Measurements from ENCODE around the gene NR5A1.

The NR5A1 gene

DNA sequence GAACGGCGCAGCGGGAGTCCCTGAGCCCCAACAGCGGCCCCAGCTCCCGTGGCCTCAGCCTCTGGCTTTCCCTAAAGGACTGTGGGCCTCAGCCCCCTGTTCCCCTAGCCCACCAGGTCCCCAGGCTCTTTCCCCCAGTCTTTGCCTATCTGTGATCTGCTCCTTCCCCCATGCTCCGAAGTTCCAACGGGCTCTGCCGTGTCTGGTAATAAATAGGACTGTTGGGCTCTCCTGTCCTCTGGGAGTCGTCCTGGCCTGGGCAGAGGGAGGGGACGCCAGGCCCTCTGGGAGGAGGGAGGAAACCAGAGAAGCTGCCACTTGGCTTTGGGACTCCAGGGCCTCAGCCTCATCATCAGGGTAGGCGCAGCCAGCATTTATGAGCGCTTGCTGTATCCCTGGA, 28.8 kb downstream of the NR5A1 start:
- WGBS (ENCODE audit: insufficient coverage): 96% methylated on average over 10 of the region's 12 CpGs
- DNase-seq: no peak
- Histone ChIP-seq H3K27ac (ENCODE audit: insufficient read depth in 1 of 2, low read depth in 1 of 2, low read length in 2 of 2, poor library complexity in 1 of 2, severe bottlenecking in 2 of 2) (no peak overlapping the region), H3K4me1 (ENCODE audit: control extremely low read depth in 1 of 4, control insufficient read depth in 4 of 4, insufficient read depth in 4 of 4, low read length in 3 of 4) (peaks cover 0 to 22% (median 15%) of the 10 kb centered on the region in 4 experiments), H3K27me3 (replicated peaks in 2 of 5; ENCODE audit: control insufficient read depth in 4 of 5, insufficient read depth in 5 of 5, low read length in 4 of 5) (peaks cover 0 to 30% (median 11%) of the 10 kb centered on the region in 5 experiments), H3K36me3 (ENCODE audit: control insufficient read depth in 4 of 4, insufficient read depth in 4 of 4, low read length in 3 of 4) (no peaks in the 10 kb centered on the region), H3K4me3 (ENCODE audit: control insufficient read depth in 1 of 7, extremely low read depth in 1 of 7, insufficient read depth in 4 of 7, low read depth in 2 of 7, low read length in 6 of 7) (no peak overlapping the region), H3K9me3 (ENCODE audit: control extremely low read depth in 1 of 5, control insufficient read depth in 4 of 5, insufficient read depth in 2 of 5, low read depth in 1 of 5, low read length in 4 of 5) (no peaks in the 10 kb centered on the region)
- ChIA-PET CTCF (interaction anchor here (1.3 kb wide), 2 partner anchors 21 to 30 kb away, joined by 3 to 4 read pairs; no protein-coding TSS in a partner anchor), POLR2A (no interaction called here)

DNA sequence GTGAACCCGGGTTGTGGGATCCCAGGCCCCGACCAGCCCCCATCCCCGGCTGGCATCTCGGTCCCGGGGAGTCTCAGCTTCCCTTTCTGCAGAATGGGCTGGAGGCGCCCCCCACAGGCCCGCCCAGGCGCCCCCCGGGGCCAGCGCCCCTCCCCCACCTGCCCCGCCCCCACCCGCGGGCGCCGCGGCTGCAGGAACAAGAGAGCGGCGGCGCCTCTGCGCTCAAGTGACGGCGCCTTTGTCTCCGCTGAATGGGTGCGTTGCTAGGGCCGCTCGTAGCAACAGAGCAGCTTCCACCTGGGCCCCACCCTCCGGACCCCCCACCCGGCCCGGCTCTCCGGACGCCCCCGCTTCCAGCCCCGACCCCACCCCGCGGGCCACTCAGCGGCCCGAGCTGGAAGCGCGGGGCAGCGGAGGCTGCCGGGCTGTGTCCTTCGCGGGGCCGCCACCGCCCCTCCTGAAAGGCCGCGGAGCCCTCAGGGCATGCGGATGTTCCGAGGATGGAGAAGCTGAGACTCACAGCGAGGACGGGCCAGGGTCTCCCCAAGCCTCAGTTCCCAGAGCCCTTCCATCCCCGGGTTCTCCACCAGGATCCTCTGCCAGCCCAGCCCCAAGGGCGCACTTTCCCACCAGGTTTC, 29.4 kb downstream of the NR5A1 start:
- WGBS (ENCODE audit: insufficient coverage): 23% methylated on average over 36 of the region's 53 CpGs
- DNase-seq: peak in 1 of 3 donors; percentile 24
- ChIA-PET CTCF (interaction anchor here (1.3 kb wide), 2 partner anchors 21 to 30 kb away, joined by 3 to 4 read pairs; no protein-coding TSS in a partner anchor), POLR2A (no interaction called here)
- H3K4me3 ChIP-seq (ENCODE audit: control insufficient read depth in 1 of 7, extremely low read depth in 1 of 7, insufficient read depth in 4 of 7, low read depth in 2 of 7, low read length in 6 of 7): peak overlapping the region in 3 of 7 experiments; percentile 23 to 36 (median 25)
- H3K27ac ChIP-seq (ENCODE audit: insufficient read depth in 1 of 2, low read depth in 1 of 2, low read length in 2 of 2, poor library complexity in 1 of 2, severe bottlenecking in 2 of 2): no peak overlapping the region
- H3K4me1 ChIP-seq (ENCODE audit: control extremely low read depth in 1 of 4, control insufficient read depth in 4 of 4, insufficient read depth in 4 of 4, low read length in 3 of 4): peaks cover 0 to 22% (median 15%) of the 10 kb centered on the region in 4 experiments
- H3K36me3 ChIP-seq (ENCODE audit: control insufficient read depth in 4 of 4, insufficient read depth in 4 of 4, low read length in 3 of 4): no peaks in the 10 kb centered on the region
- H3K9me3 ChIP-seq (ENCODE audit: control extremely low read depth in 1 of 5, control insufficient read depth in 4 of 5, insufficient read depth in 2 of 5, low read depth in 1 of 5, low read length in 4 of 5): no peaks in the 10 kb centered on the region
- peaks cover 0 to 30% (median 11%) of the 10 kb centered on the region in 5 experiments for H3K27me3 ChIP-seq (replicated peaks in 2 of 5; ENCODE audit: control insufficient read depth in 4 of 5, insufficient read depth in 5 of 5, low read length in 4 of 5)

DNA sequence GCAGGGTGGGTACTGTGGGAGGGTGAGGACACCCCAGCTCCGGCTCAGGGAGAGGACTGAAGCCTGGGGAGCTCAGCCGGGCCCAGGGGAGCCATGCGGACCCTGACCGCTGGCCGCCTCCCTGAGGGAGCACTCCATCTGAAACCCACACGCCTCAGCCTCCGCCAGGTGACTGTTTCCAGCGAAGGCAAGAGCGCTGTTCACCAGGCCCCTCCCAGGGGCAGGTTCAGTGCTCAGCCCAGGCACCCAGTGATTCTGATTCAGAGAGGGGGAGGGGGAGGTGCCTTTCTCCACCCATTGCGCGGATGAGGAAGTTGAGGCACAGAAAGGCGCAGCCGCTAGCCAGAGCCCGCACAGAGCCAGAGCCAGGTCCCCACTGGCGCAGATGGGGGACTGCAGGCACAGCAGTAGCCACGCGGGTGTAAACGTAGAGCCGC, 30.0 kb downstream of the NR5A1 start:
- peak in 2 of 3 donors; percentile 51 to 56 for DNase-seq
- ChIA-PET CTCF (no interaction called here), POLR2A (no interaction called here)
- WGBS (ENCODE audit: insufficient coverage): 33% methylated on average over 18 of the region's 19 CpGs
- no peak overlapping the region for H3K27ac ChIP-seq (ENCODE audit: insufficient read depth in 1 of 2, low read depth in 1 of 2, low read length in 2 of 2, poor library complexity in 1 of 2, severe bottlenecking in 2 of 2)
- peak overlapping the region in 4 of 7 experiments; percentile 5 to 36 (median 24) for H3K4me3 ChIP-seq (ENCODE audit: control insufficient read depth in 1 of 7, extremely low read depth in 1 of 7, insufficient read depth in 4 of 7, low read depth in 2 of 7, low read length in 6 of 7)
- H3K4me1 ChIP-seq (ENCODE audit: control extremely low read depth in 1 of 4, control insufficient read depth in 4 of 4, insufficient read depth in 4 of 4, low read length in 3 of 4): peaks cover 0 to 22% (median 15%) of the 10 kb centered on the region in 4 experiments
- H3K27me3 ChIP-seq (replicated peaks in 2 of 5; ENCODE audit: control insufficient read depth in 4 of 5, insufficient read depth in 5 of 5, low read length in 4 of 5): peaks cover 0 to 30% (median 11%) of the 10 kb centered on the region in 5 experiments
- H3K36me3 ChIP-seq (ENCODE audit: control insufficient read depth in 4 of 4, insufficient read depth in 4 of 4, low read length in 3 of 4): no peaks in the 10 kb centered on the region
- H3K9me3 ChIP-seq (ENCODE audit: control extremely low read depth in 1 of 5, control insufficient read depth in 4 of 5, insufficient read depth in 2 of 5, low read depth in 1 of 5, low read length in 4 of 5): no peaks in the 10 kb centered on the region

DNA sequence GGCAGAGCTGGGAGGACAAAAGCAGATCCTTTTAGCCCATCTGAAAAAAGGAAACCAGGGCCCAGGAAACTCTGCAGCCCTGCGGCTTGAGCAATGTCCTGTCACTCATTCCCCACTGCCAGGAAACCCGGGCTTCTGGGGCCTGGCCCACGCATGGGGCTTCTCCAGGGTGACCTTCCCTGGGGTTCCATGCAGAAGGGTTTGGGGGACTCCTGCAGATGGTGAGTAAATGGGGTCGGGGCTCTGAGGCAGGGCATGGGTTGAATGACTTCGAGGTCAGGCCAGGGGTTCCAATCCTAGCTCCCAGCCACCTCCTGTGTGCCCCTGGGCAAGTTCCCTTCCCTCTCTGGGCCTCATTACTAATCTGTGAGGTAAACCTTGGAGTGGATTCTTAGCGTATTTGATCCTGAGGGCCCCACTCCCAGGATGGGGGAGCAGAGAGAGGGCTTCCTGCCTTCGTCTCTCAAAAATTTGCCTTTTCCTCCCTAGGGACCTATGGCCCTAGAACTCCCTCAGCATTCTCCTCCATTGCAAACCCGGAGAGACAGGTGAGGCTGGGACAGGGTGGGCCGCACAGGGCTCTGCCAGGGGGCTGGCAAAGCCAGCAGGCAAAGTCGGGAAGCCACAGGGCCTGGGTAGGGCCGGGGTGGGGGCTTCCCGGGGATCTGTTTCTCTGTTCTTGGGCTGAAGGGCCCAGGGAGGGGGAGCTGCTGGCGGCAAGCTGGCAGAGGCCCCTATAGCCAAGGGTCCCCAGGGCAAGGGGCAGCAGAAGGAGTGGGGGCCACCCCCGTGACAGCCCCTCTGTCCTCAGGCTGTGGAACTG, 31.1 kb downstream of the NR5A1 start:
- H3K9me3 ChIP-seq (ENCODE audit: control extremely low read depth in 1 of 5, control insufficient read depth in 4 of 5, insufficient read depth in 2 of 5, low read depth in 1 of 5, low read length in 4 of 5): no peaks in the 10 kb centered on the region
- H3K4me1 ChIP-seq (ENCODE audit: control extremely low read depth in 1 of 4, control insufficient read depth in 4 of 4, insufficient read depth in 4 of 4, low read length in 3 of 4): peaks cover 0 to 19% (median 14%) of the 10 kb centered on the region in 4 experiments
- no peak overlapping the region for H3K4me3 ChIP-seq (ENCODE audit: control insufficient read depth in 1 of 7, extremely low read depth in 1 of 7, insufficient read depth in 4 of 7, low read depth in 2 of 7, low read length in 6 of 7)
- H3K36me3 ChIP-seq (ENCODE audit: control insufficient read depth in 4 of 4, insufficient read depth in 4 of 4, low read length in 3 of 4): no peaks in the 10 kb centered on the region
- DNase-seq: no peak
- no peak overlapping the region for H3K27ac ChIP-seq (ENCODE audit: insufficient read depth in 1 of 2, low read depth in 1 of 2, low read length in 2 of 2, poor library complexity in 1 of 2, severe bottlenecking in 2 of 2)
- 85% methylated on average over 12 of the region's 14 CpGs for WGBS (ENCODE audit: insufficient coverage)
- ChIA-PET POLR2A (no interaction called here), CTCF (interaction anchor here (0.9 kb wide), 1 partner anchor 56 kb away, joined by 3 read pairs; no protein-coding TSS in a partner anchor)
- peaks cover 0 to 30% (median 7%) of the 10 kb centered on the region in 5 experiments for H3K27me3 ChIP-seq (replicated peaks in 2 of 5; ENCODE audit: control insufficient read depth in 4 of 5, insufficient read depth in 5 of 5, low read length in 4 of 5)

DNA sequence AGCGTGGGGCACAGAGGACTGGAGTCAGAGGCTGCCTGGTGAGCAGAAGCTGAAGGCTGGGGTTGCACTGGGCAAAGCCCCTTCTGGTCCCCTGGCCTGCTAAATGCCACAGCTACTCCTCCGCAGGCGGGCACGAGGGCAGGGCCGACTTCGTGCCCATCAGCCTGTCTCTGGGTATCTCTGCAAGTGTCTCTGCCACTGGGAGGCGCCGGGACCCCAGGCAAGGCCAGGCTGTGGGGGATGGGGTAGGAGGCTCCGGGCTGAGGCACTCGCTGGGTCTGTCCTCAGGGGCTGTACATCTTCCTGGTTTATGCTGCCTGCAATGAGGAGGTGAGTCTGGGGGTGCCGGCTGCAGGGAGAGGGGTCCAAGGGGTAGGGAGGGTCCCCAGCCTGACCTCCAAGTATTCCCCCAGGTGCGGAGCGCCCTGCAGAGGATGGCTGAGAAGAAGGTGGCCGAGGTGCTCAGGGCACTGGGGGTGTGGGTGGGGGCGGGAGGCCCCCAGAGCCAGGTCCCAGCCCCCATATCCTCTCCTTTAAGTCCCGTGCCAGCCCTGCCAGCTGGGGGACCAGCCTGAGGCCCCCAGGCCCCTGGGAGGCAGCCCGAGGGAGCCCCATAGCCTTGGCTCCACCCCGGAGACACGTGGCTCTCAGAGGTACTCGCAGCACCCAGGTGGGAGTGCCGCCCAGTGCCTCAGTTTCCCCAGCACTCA, 31.9 kb downstream of the NR5A1 start:
- H3K4me1 ChIP-seq (ENCODE audit: control extremely low read depth in 1 of 4, control insufficient read depth in 4 of 4, insufficient read depth in 4 of 4, low read length in 3 of 4): peaks cover 0 to 11% (median 7%) of the 10 kb centered on the region in 4 experiments
- ChIA-PET POLR2A (no interaction called here), CTCF (interaction anchor here (0.9 to 1.7 kb wide), 3 partner anchors 11 to 55 kb away, joined by 3 to 4 read pairs (median 3); no protein-coding TSS in a partner anchor)
- DNase-seq: no peak
- no peaks in the 10 kb centered on the region for H3K9me3 ChIP-seq (ENCODE audit: control extremely low read depth in 1 of 5, control insufficient read depth in 4 of 5, insufficient read depth in 2 of 5, low read depth in 1 of 5, low read length in 4 of 5)
- no peaks in the 10 kb centered on the region for H3K36me3 ChIP-seq (ENCODE audit: control insufficient read depth in 4 of 4, insufficient read depth in 4 of 4, low read length in 3 of 4)
- 80% methylated on average over 16 of the region's 21 CpGs for WGBS (ENCODE audit: insufficient coverage)
- H3K4me3 ChIP-seq (ENCODE audit: control insufficient read depth in 1 of 7, extremely low read depth in 1 of 7, insufficient read depth in 4 of 7, low read depth in 2 of 7, low read length in 6 of 7): no peak overlapping the region
- no peak overlapping the region for H3K27ac ChIP-seq (ENCODE audit: insufficient read depth in 1 of 2, low read depth in 1 of 2, low read length in 2 of 2, poor library complexity in 1 of 2, severe bottlenecking in 2 of 2)
- peaks cover 0 to 30% (median 7%) of the 10 kb centered on the region in 5 experiments for H3K27me3 ChIP-seq (replicated peaks in 2 of 5; ENCODE audit: control insufficient read depth in 4 of 5, insufficient read depth in 5 of 5, low read length in 4 of 5)

DNA sequence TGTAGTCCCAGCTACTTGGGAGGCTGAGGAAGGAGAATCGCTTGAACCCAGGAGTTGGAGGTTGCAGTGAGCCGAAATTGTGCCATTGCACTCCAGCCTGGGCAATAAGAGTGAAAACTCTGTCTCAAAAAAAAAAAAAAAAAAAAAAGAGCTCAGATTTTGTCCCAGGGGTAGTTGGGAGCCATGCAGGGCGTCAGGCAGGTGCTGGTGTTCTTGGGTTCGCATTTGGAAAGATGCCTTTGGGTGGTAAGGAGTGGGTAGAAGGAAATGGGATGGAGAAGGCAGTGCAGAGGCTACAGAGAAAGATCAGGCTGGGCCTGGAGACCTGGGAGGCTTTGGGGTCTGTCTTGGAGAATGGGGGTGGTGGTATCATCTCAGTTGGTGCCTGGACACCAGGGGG, 33.0 kb downstream of the NR5A1 start:
- Histone ChIP-seq H3K4me1 (ENCODE audit: control extremely low read depth in 1 of 4, control insufficient read depth in 4 of 4, insufficient read depth in 4 of 4, low read length in 3 of 4) (peaks cover 0 to 12% (median 11%) of the 10 kb centered on the region in 4 experiments), H3K36me3 (ENCODE audit: control insufficient read depth in 4 of 4, insufficient read depth in 4 of 4, low read length in 3 of 4) (no peaks in the 10 kb centered on the region), H3K27ac (ENCODE audit: insufficient read depth in 1 of 2, low read depth in 1 of 2, low read length in 2 of 2, poor library complexity in 1 of 2, severe bottlenecking in 2 of 2) (no peak overlapping the region), H3K4me3 (ENCODE audit: control insufficient read depth in 1 of 7, extremely low read depth in 1 of 7, insufficient read depth in 4 of 7, low read depth in 2 of 7, low read length in 6 of 7) (no peak overlapping the region), H3K9me3 (ENCODE audit: control extremely low read depth in 1 of 5, control insufficient read depth in 4 of 5, insufficient read depth in 2 of 5, low read depth in 1 of 5, low read length in 4 of 5) (no peaks in the 10 kb centered on the region), H3K27me3 (replicated peaks in 2 of 5; ENCODE audit: control insufficient read depth in 4 of 5, insufficient read depth in 5 of 5, low read length in 4 of 5) (peaks cover 0 to 30% (median 7%) of the 10 kb centered on the region in 5 experiments)
- CTCF ChIA-PET: interaction anchor here (1.0 to 1.7 kb wide), 3 partner anchors 10 to 32 kb away, joined by 3 to 4 read pairs (median 3); no protein-coding TSS in a partner anchor
- 100% methylated on average over 2 of the region's 4 CpGs for WGBS (ENCODE audit: insufficient coverage)
- DNase-seq: no peak
- POLR2A ChIA-PET: no interaction called here

Data from common myeloid progenitor, CD34-positive (primary cell).